PFSK-1 (cell line): ENCODE data around the gene NECTIN1.

ENCODE experiments used
- FOXP2 ChIP-seq: optimal IDR thresholded peaks from 2 replicates; pipeline ENCODE3; 2011; ENCODE audit warnings: borderline replicate concordance, control low read depth, inconsistent platforms; ENCODE audit not compliant: insufficient read depth; ENCODE audit errors: extremely low read length, extremely low read depth
- POLR2AphosphoS5 ChIP-seq: IDR thresholded peaks from 2 replicates; pipeline ENCODE4 v1.6.1; 2012; ENCODE audit warnings: low read depth, mild to moderate bottlenecking, control low read depth, low read length, moderate library complexity
- SIN3A ChIP-seq: IDR thresholded peaks from 2 replicates; pipeline ENCODE4 v1.6.1; 2012; ENCODE audit warnings: mild to moderate bottlenecking, low read length, moderate library complexity, borderline replicate concordance; ENCODE audit not compliant: insufficient read depth
- TAF1 ChIP-seq: IDR thresholded peaks from 2 replicates; pipeline ENCODE4 v1.6.1; 2012; ENCODE audit warnings: low read length, control low read depth, borderline replicate concordance; ENCODE audit not compliant: insufficient read depth
- TF ChIP-seq, protein P1 (sequence below), 2 experiments: IDR thresholded peaks; 2 replicates each; pipeline versions ENCODE4 v1.6.1 to v1.8.0; 2011 to 2012; ENCODE audit warnings: low read depth in 2 of 2, low read length in 2 of 2, control low read depth in 1 of 2, inconsistent platforms in 1 of 2, mild to moderate bottlenecking in 1 of 2, moderate library complexity in 1 of 2; ENCODE audit not compliant: insufficient read depth in 1 of 2

DNA sequence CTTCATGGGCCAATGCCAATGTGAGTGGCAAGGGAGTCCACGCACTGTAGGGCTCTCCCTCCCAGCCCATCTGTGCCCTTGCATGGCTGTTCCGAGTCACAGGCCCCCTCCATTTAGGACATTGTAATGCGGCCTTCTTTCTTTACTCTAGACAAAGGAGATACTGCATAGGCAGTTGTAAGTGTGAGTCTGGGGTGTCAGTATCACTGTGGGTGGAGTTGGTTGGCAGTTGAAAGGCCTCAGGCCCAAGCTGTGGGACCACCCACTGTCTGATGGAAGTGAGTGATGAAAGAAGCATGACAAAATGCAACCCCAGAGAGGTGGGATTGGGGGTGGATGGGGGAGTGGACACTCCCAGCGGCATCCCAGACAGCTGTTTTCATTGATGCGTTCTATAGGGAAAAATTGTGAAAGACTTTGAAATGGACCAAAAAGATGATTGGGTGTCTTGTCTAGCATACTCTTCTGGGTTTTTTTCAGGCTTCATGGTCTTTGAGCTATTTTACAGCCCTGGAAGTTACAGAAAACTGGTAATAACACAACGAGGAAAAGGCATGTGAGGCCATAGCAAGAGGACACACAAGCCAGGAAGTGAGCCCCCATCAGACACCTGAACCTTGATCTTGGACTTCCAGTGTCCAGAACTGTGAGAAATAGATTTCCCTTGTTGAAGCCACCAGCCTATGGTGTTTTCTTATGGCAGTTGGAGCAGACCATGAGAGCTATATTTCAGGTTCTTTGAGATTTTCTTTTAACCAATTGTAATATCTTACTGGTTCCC is 114.6 kb downstream of the NECTIN1 start:
- TF ChIP-seq, protein P1, sequence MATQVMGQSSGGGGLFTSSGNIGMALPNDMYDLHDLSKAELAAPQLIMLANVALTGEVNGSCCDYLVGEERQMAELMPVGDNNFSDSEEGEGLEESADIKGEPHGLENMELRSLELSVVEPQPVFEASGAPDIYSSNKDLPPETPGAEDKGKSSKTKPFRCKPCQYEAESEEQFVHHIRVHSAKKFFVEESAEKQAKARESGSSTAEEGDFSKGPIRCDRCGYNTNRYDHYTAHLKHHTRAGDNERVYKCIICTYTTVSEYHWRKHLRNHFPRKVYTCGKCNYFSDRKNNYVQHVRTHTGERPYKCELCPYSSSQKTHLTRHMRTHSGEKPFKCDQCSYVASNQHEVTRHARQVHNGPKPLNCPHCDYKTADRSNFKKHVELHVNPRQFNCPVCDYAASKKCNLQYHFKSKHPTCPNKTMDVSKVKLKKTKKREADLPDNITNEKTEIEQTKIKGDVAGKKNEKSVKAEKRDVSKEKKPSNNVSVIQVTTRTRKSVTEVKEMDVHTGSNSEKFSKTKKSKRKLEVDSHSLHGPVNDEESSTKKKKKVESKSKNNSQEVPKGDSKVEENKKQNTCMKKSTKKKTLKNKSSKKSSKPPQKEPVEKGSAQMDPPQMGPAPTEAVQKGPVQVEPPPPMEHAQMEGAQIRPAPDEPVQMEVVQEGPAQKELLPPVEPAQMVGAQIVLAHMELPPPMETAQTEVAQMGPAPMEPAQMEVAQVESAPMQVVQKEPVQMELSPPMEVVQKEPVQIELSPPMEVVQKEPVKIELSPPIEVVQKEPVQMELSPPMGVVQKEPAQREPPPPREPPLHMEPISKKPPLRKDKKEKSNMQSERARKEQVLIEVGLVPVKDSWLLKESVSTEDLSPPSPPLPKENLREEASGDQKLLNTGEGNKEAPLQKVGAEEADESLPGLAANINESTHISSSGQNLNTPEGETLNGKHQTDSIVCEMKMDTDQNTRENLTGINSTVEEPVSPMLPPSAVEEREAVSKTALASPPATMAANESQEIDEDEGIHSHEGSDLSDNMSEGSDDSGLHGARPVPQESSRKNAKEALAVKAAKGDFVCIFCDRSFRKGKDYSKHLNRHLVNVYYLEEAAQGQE (IDR thresholded peaks at IDR 0.05; ENCODE audit: insufficient read depth in 1 of 2, low read depth in 2 of 2, low read length in 2 of 2), result no peak
- TF ChIP-seq TAF1 (no peak), POLR2AphosphoS5 (no peak), SIN3A (no peak), FOXP2 (no peak)
